Measurements from ENCODE around the gene UTP11.
A peak's percentile ranks its signal among the peaks of the same experiment; 100 is the strongest.

Gene UTP11

DNA sequence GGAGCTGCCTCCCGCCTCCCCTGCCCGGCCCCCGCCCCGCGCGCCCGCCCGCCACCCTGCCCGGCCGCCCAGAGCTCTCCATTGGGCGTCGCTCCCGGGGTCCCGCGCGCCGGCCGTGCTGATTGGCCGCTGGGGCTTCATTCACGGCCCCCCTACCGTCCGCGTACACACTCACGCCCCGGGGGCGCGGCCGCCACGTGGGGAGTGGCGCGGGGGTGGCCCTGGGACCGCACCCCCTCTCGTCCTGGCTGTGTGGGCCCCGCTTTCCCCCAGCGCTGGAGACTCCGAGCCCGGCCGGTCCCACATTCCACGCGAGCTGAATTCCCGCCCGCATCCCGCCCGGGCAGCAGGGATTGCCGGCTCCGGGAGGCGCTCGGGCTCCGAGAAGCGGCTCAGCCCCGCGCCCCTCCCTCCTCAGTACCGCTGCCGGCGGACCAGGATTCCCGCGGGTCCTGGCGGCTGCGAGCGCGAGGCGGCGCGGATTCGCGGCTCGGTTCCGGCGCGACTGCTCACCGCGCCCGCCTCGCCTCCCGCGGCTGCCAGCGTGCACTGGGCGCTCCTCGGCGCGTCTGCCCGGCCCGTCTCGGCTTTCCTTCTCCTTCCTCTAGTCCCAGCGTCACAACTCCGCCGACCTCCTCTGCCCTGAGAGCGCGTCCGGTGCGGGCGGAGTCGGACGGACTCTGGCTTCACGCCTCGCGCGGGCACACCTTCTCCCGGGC, 34.5 kb downstream of the UTP11 start:
- peak; percentile 40 for DNase-seq

- no peak for DNase-seq
Observed at GRCh38 chr1:38047603-38048141, 35.1 kb downstream of the UTP11 start.

- no peak for DNase-seq
Observed at GRCh38 chr1:38050397-38051078, 38.0 kb downstream of the UTP11 start.

- no peak for DNase-seq
Observed at GRCh38 chr1:38051079-38051543, 38.6 kb downstream of the UTP11 start.

GRCh38 chr1:38052750-38053415, 40.3 kb downstream of the UTP11 start:
- DNase-seq, result no peak

GRCh38 chr1:38053416-38054091, 41.0 kb downstream of the UTP11 start:
- no peak for DNase-seq

- no peak for DNase-seq
Observed at GRCh38 chr1:38055398-38055797, 42.9 kb downstream of the UTP11 start.

DNA sequence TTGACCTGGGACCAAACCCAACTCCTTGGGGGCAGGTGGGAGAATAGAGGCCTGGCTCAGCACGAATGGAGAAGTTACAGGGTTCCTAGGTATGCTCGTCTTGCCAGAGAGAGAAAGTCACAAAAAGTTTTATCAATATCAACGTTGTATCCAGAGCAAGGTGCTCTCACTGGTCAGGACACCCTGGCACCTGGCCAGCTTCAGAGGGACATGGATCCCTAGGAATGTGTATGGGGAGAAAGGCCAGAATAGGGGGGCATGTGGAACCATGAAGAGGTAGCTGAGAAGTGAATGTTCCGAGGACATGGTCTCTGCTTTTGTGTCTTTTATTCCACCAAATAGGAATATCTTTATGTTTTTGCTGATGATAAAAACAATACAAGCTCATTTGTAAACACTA, 43.4 kb downstream of the UTP11 start:
- no peak for DNase-seq

GRCh38 chr1:38059635-38060250, 47.2 kb downstream of the UTP11 start:
- no peak for DNase-seq

GRCh38 chr1:38060498-38060897, 48.0 kb downstream of the UTP11 start:
- DNase-seq, result no peak

DNA sequence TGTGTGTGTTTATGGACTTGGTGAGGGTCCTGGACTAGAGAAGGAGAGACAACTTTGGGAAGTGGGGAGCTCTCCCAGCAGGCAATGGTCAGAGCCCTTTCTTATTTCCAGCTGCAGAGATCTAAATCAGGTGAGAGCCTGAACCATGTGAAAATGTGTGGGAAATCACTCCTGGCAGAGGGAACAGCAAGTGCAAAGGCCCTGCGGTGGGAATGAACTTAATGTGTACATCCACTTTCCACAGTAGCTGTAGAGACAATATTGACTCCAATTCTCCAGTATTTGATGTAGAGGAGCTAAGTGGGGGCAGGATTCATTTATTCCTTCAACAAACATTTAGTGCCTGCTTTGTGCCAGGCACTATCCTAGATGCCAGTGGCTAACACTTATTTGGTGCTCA, 48.8 kb downstream of the UTP11 start:
- DNase-seq, result no peak

- no peak for DNase-seq
Observed at GRCh38 chr1:38061883-38062328, 49.4 kb downstream of the UTP11 start.

DNA sequence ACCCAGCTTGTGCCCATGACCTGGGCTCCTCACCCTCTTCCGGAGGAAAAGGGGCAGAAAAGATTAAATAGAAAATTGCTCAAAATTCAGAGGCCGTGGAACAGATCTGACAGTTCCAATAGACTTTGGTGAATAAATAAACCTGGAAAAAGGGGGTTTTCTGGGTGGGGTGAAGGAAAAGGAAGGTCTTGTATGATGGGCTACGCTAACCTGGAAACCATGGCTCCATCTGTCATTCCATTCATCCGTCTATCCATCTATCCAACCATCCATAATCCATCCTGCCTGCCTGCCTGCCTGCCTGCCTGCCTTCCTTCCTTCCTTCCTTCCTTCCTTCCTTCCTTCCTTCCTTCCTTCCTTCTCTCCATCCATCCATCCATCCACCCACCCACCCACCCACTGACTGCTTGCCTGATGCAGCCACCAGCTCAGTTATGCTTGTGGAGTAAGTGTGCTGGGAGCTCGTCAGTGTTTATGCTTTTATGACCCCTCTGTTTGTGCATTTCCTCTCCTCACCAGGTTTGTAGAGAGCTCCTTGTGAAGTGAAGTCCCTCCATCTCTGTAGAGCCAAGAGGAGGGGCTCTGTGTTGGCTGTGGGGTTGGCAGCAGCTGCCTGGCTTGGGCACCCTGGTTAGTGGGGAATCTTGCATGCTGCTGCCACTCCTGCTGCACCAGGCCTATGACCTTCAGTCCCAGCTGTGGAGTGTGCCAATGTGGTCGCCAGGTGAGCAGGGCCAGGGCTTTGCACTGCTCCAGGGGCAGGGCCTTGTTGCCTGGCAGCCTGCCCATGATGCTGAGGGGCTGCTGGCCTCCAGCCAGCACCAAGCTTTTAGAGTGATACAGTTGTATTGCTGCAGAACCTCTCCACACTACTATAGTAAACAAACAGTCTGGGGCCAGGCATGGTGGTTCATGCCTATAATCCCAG, 50.1 kb downstream of the UTP11 start:
- peak; percentile 46 for DNase-seq

DNA sequence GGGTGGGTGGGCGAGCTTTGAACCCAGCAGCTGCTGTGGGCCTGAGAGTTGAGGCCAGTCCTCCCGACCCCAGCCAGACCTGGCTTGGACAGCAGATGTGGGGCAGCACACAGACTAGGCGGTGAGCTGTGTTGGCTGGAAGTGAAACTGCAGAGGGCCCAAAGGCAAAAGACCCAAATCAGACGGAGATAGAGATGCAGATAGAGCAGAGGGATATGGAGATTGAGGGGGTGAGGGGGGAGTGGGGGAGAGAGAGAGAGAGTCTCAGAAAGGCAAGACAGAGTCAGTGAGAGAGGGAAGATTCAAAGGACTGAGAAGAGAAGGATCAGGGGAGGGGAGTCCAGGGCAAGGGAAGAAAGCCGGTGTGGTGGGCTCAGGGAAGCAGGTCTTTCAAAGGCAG, 51.1 kb downstream of the UTP11 start:
- DNase-seq, result no peak

GRCh38 chr1:38064197-38064903, 51.8 kb downstream of the UTP11 start:
- no peak for DNase-seq

GRCh38 chr1:38068220-38068979, 55.9 kb downstream of the UTP11 start:
- no peak for DNase-seq

- DNase-seq, result no peak
Observed at GRCh38 chr1:38068980-38069340, 56.4 kb downstream of the UTP11 start.

DNA sequence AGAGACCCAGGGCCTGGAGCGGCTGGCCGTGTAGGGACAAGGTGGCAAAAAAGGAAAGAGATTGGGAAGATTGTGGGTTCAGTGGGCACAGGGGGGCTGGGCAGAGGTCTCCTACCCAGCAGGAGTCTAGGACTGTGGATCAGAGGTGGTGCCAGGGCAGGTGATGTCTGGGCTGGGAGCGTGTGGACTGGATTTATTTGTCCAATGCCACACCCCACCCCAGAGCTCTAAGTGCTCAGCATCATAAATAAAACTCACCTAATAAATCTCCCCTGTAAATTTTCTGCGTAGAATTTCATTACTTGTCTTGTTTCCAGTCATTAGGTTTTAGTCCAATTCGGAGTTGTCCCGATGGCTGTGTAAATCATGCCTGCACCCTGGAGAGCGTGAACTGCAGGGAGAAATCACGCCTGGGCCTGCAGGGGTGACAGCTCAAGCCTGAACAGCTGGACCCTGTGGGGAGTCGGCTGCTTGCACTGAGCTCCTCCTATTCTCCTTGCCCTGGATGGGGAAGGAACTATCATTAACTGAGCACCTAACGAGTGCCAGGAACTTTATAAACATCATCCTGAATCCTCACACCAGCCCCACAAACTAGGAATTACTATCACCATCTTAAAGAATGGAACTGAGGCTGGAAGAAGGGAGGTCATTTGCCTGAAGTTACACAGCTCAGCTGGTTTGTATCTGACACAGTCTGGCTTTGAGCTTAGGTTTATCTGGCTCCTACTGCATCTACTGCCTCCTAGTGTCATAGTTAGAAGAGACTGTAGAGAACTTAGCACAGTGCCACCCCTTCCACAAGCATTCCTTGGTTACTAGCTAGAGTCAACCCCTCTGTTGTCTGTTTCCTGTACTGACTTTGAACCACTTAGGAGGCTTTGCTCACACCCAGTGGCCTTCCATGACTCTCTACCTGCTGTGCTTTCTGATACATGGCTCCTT, 59.0 kb downstream of the UTP11 start:
- DNase-seq, result no peak

- no peak for DNase-seq
Observed at GRCh38 chr1:38072858-38073257, 60.3 kb downstream of the UTP11 start.

Data from NCI-H748 treated with DMSO at 0.1 percent for 48 hours (cell line).